Measurements from ENCODE around the gene FASN.

Gene FASN

DNA sequence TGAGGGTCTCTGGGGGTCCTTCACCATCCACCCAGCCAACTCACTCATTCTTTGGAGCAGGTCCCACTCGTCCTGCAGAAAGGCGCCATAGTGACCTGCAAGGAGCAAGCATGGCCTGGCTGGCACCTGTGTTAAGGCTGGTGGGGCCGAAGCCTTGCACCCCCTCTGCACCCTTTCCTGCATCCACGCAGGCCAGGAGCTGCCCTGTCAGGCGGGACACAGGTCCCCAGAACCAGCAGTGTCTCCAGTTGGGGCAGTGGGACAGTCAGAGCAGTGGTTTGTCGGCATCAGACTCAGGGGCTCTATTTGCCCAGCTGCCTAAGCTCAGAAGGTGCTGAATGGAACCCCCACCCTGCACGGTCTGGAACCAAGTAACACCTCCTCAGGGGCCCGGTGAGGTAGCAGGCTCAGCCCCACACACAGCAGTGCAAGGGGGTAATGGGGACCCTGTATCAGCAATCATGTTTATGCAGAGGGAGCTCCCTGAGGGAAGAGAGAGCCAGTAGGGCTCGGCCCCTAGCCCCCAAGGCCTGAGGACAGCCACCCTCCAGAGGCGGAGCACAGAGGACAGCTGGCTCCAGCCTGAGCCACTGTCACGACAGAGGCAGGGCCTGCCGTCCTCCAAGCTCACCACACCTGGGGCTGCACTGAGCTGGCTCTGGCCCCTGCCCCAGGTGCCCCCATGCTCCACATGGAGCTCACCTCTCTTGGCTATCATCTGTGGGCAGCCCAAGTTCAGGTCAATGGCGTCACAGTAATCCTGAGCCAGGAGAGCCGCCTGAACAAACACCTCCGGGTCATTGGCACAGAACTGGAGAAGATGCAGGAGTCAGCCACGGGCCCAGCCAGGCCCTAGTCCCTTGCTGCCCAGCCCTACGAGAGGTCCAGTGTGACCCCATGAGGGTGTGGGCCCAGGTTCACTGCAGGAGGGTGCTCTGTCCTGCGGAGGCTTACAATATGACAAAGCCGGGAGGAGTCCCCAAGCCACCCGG is 34.3 kb downstream of the FASN start:
- TF ChIP-seq, protein P1, sequence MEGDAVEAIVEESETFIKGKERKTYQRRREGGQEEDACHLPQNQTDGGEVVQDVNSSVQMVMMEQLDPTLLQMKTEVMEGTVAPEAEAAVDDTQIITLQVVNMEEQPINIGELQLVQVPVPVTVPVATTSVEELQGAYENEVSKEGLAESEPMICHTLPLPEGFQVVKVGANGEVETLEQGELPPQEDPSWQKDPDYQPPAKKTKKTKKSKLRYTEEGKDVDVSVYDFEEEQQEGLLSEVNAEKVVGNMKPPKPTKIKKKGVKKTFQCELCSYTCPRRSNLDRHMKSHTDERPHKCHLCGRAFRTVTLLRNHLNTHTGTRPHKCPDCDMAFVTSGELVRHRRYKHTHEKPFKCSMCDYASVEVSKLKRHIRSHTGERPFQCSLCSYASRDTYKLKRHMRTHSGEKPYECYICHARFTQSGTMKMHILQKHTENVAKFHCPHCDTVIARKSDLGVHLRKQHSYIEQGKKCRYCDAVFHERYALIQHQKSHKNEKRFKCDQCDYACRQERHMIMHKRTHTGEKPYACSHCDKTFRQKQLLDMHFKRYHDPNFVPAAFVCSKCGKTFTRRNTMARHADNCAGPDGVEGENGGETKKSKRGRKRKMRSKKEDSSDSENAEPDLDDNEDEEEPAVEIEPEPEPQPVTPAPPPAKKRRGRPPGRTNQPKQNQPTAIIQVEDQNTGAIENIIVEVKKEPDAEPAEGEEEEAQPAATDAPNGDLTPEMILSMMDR (IDR thresholded peaks at IDR 0.05), result no peak

- TF ChIP-seq, protein P1 (IDR thresholded peaks at IDR 0.05), result no peak
These were observed 35.1 kb downstream of the FASN start for GRCh38 chr17:82062984-82063368.

DNA sequence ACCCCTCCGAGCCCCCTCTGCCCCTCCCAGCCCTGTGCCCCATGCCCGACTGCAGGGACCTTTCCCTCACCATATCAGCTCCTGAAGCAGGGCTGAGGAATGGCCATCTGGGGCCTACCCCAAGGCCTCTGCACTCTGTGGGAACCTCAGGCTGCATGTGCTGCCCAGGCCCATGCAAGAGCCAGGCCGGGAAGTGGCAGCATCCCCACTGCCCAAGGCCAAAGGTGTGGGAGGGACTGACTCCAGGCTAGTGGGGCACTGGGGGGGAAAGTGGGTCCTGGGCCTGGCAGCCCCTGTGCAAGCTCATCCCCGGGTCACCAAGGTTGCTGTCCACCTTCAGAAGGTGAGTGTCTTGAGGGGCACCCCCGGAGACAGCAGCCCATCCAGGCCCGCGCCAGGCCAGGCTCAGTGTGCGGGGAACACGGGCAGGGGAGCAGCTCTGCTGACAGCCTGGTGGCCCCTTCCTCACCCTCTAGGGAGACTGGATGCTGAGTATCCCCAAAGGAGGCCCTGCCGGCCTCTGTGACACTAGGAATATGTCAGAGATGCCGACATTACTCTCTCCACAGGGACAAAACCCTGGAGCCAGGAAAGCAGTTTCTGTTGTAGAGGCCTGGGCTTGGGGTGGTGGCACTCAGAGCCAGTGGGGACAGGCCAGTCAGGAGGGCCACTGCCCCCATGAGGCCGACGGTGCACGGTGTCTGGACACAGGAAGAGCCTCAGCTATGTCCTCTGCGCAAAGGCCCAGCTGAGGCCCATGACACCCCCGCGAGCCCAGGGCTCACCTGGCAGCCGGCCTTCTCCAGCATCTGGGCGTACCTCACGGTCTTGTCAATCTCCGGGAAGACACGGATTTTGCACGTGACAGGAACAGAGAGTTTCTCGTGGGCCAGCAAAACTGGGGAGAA is 35.7 kb downstream of the FASN start:
- TF ChIP-seq, protein P1 (IDR thresholded peaks at IDR 0.05), result no peak

DNA sequence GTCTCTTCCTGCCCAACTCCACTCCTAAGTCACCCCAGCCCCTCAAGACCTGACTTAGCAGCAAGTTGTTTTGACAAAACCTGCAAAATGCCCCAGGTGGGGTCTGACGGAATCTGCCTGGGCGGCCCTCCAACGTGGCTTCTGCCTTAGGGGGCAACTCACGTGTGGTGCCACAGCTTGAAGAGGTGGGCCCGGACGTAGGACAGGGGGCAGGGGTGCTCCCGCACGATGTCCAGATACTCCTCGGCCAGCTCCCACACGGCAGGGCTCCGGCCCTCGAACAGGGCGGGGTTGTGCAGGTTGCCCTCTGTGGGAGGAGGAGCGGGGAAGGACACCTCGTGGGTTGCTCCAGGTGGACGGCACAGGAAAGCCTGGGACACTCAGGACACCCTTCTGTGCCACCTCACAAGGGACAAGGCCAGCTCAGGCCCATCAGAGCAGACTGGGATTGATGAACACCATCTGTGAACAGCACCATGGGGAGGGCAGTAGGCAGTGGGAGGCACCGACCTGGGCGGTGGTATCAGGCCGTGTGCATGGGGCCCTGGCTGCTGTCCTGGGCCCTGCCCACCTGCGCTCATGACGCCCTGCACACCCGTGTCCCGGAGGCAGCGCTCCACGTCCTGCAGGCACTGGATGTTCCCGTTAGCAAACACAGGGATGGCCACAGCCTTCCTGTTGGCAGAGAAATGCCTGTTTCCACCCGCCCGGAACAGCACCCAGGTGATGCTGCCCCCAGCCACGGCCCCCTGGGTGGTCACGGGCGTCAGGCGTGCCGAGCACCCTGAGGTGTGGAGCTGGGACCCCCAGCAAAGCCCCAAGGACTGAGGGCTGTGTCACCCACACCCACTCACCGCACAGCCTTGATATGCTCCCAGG is 36.8 kb downstream of the FASN start:
- TF ChIP-seq, protein P1 (IDR thresholded peaks at IDR 0.05), result no peak

- TF ChIP-seq, protein P1 (IDR thresholded peaks at IDR 0.05), result no peak
These were observed 37.4 kb downstream of the FASN start for GRCh38 chr17:82060614-82061013.

DNA sequence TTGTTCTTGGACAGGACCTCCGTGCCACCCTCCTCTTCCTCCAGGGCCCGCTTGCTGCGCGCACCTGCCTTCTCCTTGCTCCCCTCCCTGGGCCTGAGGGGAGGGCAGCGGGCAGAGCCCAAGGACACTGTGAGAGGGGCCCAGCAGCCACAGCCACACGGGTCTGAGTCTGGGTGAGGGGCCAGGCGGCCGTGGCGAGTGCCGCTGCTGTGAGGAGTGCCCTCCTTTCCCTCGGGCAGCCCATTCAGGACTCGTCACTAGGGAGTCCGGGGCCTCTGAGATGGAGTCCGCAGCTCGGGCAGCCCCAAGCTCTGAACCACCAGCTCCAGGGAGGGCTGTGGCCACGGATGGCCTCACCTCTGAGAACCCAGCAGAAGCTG is 38.0 kb downstream of the FASN start:
- TF ChIP-seq, protein P1 (IDR thresholded peaks at IDR 0.05), result no peak
